Stimulated activated CD4-positive, alpha-beta T cell treated with anti-CD3 and anti-CD28 coated beads, Interleukin-4, amount 100 ng/mL, for 24 hours (primary cell): ENCODE data around the gene SHCBP1L.

ENCODE experiments used
- DNase-seq: peaks from one replicate; pipeline ENCODE4 v3.0.0-alpha.2; 2020

Gene SHCBP1L

DNA sequence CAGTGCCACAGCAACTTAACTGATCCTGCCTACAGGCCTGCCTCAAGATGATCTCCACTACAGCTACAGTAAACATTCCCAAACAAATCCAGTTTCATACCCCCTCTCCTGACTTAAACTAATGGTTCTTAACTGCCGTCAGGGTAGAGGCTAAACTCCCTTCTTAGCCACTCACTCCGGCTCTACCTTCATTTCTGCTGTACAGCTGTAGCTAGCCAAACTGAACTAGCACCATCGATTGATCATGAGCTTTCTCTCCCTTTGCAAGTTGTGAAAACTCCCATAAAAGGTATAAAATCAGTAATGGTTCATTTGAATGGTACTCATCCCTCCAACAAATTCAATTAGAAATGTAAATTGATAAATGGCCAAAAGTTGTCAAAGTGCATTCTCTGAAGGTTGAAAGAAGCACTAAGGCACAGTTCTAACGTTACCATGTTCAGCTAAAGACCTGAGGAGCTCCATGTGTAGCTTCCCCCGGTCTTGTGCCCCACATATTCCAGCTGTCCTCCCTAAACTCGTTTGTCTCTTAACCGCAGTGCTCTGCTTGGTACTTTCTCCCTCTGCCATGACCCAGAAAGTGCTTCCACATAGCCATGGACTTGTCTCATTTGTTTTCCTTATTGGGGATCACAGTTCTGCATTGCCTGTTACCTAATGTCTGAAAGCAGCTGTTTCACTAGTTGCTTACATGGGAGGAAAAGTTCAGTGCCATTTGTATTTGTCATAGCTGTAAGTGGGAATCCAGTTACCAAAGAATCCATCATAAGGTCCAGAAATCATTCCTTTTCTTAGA lies 64.0 kb downstream of the SHCBP1L start:
- no peak for DNase-seq

DNA sequence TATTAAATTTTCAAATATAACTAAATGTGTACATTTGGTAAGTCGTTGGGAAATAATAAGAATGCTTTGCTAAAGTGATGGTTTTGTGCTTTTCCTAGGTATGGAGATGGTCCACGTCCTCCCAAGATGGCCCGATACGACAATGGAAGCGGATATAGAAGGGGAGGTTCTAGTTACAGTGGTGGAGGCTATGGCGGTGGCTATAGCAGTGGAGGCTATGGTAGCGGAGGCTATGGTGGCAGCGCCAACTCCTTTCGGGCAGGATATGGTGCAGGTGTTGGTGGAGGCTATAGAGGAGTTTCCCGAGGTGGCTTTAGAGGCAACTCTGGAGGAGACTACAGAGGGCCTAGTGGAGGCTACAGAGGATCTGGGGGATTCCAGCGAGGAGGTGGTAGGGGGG lies 66.0 kb downstream of the SHCBP1L start:
- no peak for DNase-seq

- no peak for DNase-seq
Observed at GRCh38 chr1:182885591-182885990, 67.4 kb downstream of the SHCBP1L start.

DNA sequence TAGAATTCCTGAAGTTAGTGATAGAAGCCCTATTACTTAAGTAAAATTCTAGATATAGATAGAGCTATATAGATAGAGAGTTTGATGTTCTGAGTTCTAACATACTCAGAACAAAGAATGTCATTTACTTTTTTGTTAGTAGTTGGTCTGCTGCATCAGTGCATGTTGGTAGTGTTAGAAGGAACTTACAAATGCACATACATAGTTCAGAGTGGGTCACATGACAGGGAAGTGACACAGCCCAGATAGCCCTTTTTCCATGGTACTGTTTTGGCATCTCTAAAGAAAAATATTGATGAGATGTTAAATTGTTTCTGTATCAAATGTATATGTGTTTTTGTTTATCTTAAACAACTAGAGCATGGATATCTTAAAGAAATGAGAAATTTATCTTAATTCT lies 68.1 kb downstream of the SHCBP1L start:
- DNase-seq, result no peak

DNA sequence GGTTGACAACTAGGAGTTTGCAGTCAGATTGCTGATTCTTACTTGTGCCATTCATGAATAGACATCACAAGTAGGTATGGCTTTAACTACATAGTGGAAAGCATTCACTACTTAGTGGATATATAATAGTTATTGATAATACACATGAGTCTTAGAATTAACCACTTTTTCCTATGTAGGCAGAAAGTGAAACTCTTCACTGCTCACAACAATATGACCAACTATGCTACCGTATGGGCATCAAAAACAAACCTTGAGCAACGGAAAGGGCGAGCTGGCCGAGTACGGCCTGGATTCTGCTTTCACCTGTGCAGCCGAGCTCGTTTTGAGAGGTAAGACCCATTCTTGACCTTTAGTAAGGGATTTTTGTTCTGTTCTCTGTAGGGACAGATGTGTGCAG lies 75.1 kb downstream of the SHCBP1L start:
- DNase-seq, result no peak

GRCh38 chr1:182877331-182877730 lies 75.6 kb downstream of the SHCBP1L start:
- DNase-seq, result no peak

GRCh38 chr1:182875889-182876288 lies 77.1 kb downstream of the SHCBP1L start:
- DNase-seq, result no peak

DNA sequence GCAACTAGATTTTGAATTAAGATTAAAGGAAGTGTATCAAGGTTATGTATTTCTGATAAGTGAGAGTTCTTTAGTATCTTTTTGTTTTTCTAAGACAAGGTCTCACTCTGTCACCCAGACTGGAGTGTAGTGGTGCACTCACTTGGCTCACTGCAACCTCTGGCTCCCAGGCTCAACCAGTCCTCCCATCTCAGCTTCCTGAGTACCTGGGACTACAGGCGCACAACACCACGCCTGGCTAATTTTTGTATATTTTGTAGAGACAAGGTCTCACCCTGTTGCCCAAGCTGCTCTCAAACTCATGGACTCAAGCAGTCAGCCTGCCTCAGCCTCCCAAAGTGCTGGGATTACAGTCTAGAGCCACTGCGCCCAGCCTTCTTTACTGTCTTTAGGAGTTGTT lies 80.1 kb downstream of the SHCBP1L start:
- no peak for DNase-seq

DNA sequence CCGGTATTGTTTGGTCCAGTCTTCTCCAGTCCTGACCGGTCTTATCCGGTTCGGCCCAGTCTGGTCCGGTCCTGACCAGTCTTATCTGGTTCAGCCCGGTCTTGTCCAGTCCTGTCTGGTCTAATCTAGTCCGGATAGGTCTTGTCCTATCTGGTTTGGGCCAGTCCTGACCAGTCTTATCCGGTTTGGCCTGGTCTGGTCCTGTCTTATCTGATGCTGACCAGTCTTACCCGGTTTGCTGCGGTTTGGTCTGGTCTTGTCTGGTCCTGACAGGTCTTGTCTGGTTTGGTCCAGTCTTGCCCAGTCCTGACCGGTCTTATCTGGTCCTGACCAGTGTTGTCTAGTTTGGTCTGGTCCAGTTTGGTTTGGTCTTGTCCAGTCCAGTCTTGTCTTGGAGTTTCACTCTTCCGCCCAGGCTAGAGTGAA lies 83.7 kb downstream of the SHCBP1L start:
- peak; percentile 18 for DNase-seq

DNA sequence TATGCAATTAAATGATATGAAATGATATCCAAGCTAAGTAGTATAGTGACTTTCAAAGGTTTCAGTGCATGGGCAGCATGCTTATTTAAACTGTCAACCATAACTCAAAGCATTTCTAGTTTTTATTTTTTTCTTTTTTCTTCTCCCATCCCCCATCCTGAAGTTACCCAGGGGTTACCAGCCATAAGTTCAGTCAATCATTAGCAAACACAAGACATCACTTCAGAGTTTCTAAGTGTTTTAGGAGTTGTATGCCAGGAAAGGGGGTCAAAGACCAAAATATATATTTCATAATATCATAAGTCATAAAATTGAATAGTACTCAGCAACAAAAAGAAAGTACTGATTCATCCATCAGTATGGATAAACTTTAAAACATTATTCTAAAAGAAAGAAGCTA lies 85.1 kb downstream of the SHCBP1L start:
- no peak for DNase-seq

DNA sequence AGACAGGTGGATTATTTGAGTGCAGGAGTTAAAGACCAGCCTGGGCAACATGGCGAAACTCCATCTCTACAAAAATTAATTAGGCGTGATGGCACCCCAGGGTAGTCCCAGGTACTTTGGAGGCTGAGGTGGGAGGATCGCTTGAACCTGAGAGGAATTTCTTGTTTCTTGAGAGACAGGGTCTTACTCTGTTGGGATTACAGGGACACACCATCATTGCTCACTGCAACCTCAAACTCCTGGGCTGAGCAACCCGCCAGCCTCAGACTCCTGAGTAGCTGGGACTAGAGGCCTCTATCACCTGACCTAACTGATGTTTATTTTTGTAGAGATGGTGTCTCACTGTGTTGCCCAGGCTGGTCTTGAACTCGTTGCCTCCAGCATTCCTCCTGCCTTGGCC lies 89.0 kb downstream of the SHCBP1L start:
- DNase-seq, result no peak

DNA sequence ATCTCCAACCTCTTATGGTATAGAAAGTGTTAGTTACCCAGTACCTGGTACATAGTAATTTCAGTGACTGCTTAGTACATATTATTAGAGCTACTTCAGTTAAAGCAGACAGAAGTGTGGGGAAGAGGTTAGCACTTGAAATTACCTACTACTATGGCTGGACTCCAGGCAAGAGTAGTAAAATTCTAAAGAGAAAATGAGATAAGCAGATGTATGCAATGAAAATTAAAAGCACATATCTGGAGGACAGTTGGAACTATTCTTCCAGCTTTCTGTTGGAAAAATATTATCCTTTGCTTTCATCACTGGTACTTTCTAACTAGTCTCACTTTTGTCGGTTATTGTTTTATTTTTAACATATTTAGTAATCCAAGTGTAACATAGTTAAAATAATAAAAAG lies 90.1 kb downstream of the SHCBP1L start:
- DNase-seq, result no peak

DNA sequence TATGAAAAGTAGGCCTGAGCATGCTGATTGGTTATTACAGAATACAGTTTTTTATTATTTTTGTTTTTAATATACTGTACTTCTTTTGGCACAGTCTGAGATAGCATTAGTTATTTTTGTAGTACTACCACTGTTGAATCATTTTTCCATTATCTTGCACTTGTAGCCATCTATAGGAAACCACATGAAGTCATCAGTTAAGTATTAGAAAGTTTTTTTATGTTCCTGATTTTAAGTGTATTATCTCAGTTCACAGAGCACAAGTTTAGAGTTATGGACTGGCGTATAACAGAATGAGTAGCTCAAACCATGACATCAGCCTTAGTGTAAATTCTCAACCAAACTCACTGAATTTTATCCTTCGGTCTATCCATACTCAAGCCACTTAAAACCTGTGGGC lies 91.0 kb downstream of the SHCBP1L start:
- no peak for DNase-seq

GRCh38 chr1:182860658-182861057 lies 92.3 kb downstream of the SHCBP1L start:
- no peak for DNase-seq

- no peak for DNase-seq
Observed at GRCh38 chr1:182857212-182857611, 95.8 kb downstream of the SHCBP1L start.

DNA sequence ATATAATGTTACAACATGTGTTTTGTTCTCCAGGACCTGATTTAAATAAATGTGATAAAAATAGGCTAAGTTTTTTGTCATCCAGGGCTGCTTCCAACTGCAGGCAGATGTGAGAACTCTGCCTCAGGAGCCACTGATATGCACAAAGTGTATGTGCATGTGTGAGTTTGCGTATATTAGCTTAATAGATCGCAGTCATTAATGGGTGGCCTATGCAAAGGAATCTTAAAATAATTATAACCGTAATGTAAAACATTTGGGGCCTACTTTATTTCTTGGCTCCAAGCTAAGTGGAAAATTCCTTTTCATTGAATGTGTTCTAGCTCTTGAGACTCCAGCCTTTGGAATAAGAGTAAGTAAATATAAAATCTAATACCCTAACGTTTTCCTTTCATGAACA lies 97.1 kb downstream of the SHCBP1L start:
- DNase-seq, result no peak

DNA sequence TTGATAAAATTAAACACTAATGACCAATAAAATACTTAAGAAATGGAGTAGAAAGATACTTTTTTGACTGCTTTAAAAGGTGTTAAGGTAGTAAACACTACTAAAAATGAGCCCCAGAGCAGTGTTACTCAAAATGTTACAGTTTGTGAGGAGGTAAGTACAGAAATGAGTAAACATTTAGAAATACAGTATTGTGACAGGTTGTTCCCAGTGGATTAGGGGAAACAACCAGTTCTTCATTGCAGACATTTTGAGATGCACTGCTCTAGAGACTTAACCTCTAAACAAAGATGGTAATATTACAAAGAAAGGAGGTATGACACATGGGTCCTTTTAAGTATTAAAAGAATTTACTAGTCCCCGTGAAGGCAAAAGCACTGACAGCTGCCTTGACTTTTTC lies 101.1 kb downstream of the SHCBP1L start:
- DNase-seq, result no peak

- DNase-seq, result no peak
Observed at GRCh38 chr1:182850319-182850718, 102.6 kb downstream of the SHCBP1L start.
